Neural crest cell (in vitro differentiated cells): ENCODE data around the gene FAH. TPM values are rescaled to one million over a fixed set of nuclear protein-coding genes. Genes with fewer than 3 reads are reported as not detected.
A peak's percentile ranks its signal among the peaks of the same experiment; 100 is the strongest.

ENCODE experiments used
- DNase-seq: peaks from one replicate; pipeline ENCODE4 v3.0.0; 2021; ENCODE audit warnings: low read depth, mixed read lengths, low spot score
- H3K27ac Mint-ChIP-seq: one replicate; pipeline ENCODE4 v1.8.0; 2021; ENCODE audit warnings: mild to moderate bottlenecking, mixed read lengths; ENCODE audit not compliant: unreplicated experiment
- H3K27me3 Mint-ChIP-seq: 2 replicates; pipeline ENCODE4 v1.8.0; 2021; ENCODE audit warnings: low read depth, mild to moderate bottlenecking, mixed read lengths
- H3K36me3 Mint-ChIP-seq: 2 replicates; pipeline ENCODE4 v1.8.0; 2021; ENCODE audit warnings: low read depth, mild to moderate bottlenecking, mixed read lengths
- H3K4me1 Mint-ChIP-seq: 2 replicates; pipeline ENCODE4 v1.8.0; 2021; ENCODE audit warnings: mixed read lengths
- H3K4me3 Mint-ChIP-seq: one replicate; pipeline ENCODE4 v1.8.0; 2021; ENCODE audit warnings: mild to moderate bottlenecking, mixed read lengths
- H3K9me3 Mint-ChIP-seq: 2 replicates; pipeline ENCODE4 v1.8.0; 2021; ENCODE audit warnings: mixed read lengths
- total RNA-seq: library from RNA; stranded (reverse); gene quantifications from 2 replicates; pipeline ENCODE4 v1.2.1, GENCODE V29; 2021
- TF ChIP-seq, protein P1 (sequence below): fragments of 200-600 bp; sonication (generic); conservative IDR thresholded peaks from 2 replicates; pipeline ENCODE4 v1.5.0; 2021; ENCODE audit warnings: antibody characterized with exemption, mild to moderate bottlenecking

Gene FAH
- total RNA-seq, 1 donor from 2014 or later = 21.1 TPM

DNA sequence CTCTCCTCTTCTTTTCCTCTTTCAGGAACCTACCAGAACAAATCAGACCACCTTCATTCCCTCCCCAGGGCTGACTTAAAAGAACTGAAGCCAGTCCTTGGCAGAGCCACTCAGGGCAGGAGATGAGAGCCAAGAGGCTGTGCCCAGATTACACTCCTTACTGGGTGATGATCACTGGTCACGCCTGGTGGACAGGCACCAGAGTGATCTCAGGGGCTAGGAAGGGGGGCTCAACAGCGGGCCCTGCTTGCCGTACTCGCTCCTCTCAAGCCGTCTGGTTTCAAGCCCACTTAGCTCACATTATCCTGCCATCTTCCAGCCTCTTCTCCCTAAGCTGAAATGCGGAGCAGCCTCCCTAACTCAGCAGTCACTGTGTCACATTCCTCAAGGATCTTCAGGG is 1.7 kb upstream of the FAH start:
- TF ChIP-seq, protein P1, sequence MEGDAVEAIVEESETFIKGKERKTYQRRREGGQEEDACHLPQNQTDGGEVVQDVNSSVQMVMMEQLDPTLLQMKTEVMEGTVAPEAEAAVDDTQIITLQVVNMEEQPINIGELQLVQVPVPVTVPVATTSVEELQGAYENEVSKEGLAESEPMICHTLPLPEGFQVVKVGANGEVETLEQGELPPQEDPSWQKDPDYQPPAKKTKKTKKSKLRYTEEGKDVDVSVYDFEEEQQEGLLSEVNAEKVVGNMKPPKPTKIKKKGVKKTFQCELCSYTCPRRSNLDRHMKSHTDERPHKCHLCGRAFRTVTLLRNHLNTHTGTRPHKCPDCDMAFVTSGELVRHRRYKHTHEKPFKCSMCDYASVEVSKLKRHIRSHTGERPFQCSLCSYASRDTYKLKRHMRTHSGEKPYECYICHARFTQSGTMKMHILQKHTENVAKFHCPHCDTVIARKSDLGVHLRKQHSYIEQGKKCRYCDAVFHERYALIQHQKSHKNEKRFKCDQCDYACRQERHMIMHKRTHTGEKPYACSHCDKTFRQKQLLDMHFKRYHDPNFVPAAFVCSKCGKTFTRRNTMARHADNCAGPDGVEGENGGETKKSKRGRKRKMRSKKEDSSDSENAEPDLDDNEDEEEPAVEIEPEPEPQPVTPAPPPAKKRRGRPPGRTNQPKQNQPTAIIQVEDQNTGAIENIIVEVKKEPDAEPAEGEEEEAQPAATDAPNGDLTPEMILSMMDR = no peak
- H3K9me3 Mint-ChIP-seq = peaks cover 2% of the 10 kb centered on the region
- DNase-seq = no peak
- no peak overlapping the region for H3K27ac Mint-ChIP-seq
- H3K27me3 Mint-ChIP-seq = peaks cover 3% of the 10 kb centered on the region
- H3K36me3 Mint-ChIP-seq = no peaks in the 10 kb centered on the region
- H3K4me3 Mint-ChIP-seq = peak overlapping the region; percentile 89
- peaks cover 35% of the 10 kb centered on the region for H3K4me1 Mint-ChIP-seq

DNA sequence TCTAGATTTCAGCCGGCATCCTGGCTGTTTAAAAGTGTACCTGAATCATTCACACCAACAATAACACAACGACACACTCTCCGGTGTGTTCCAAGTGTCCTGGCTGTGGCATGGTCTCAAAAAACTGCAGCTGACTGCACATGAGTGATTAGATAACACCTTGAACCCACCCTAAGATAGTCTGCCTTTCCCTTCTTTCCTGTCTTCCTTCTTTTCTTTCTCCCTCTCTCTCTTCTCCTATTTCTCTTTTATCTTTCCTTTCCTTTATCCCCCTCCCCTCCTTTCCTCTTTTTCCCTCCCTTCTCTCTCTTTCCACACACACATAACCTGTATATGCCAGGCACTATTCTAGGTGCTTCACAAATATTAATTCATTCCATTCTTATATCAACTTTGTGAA is 1.2 kb upstream of the FAH start:
- no peak for DNase-seq
- TF ChIP-seq, protein P1 = no peak
- H3K27ac Mint-ChIP-seq = no peak overlapping the region
- H3K4me3 Mint-ChIP-seq = peak overlapping the region; percentile 89
- no peaks in the 10 kb centered on the region for H3K9me3 Mint-ChIP-seq
- H3K36me3 Mint-ChIP-seq = no peaks in the 10 kb centered on the region
- peaks cover 3% of the 10 kb centered on the region for H3K27me3 Mint-ChIP-seq
- H3K4me1 Mint-ChIP-seq = peaks cover 35% of the 10 kb centered on the region

DNA sequence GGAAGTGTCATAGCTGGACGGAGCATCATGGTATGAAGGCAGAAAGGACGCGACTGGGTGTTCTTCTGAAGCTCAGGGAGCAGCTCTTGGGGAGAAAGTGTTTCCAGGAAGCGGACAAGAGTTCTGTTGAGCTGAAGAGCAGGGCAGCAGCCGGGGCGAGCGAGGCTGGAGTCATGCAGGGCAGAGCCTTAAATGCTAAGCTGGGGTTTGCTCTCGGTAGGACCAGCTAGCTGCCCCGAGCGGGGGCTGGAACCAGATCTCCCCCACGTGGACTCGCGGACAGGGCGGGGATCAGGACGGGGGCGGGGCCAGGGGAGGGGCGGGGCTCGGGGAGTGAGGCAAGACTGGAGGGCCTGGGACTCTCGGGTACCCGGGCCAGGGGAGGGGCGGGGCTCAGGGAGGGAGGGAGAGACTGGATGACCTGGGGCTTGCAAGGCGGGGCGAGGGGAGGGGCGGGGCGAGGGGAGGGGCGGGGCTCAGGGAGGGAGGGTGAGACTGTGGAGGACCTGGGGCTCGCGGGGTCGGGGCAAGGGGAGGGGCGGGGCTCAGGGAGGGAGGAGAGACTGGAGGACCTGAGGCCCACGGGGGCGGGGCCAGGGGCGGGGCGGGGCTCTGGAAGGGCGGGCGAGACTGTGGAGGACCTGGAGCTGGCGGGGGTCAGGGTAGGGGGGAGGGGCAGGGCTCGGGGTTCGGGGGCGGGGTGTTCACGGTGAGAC is 461 bp upstream of the FAH start:
- Mint-ChIP-seq H3K27ac (no peak overlapping the region), H3K36me3 (no peaks in the 10 kb centered on the region), H3K4me3 (peak overlapping the region; percentile 89), H3K4me1 (peaks cover 35% of the 10 kb centered on the region), H3K27me3 (peaks cover 3% of the 10 kb centered on the region), H3K9me3 (no peaks in the 10 kb centered on the region)
- DNase-seq = peak; percentile 73
- TF ChIP-seq, protein P1 = no peak

DNA sequence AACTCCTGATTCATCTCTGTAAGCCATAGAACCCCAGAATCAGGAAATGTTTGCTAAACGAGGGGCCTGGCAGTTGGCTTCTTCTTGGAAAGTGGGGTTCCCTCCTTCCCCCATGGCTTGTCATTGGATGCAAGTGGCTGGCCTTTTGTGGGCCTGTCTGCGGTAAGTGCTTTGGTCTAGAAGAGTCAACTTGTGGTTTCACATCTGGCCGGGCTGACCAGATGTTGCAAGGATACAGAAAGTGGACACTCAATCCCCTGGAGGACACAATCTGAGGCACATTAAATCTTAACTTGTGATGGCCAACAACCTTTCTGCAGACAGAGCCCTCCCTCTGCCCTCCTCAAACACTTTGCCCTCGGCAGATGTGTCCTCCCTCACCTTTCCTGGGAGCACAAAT is 1.1 kb downstream of the FAH start:
- H3K9me3 Mint-ChIP-seq = no peaks in the 10 kb centered on the region
- no peak for DNase-seq
- peak overlapping the region; percentile 92 for H3K4me3 Mint-ChIP-seq
- peaks cover 3% of the 10 kb centered on the region for H3K27me3 Mint-ChIP-seq
- no peak overlapping the region for H3K27ac Mint-ChIP-seq
- TF ChIP-seq, protein P1 = no peak
- H3K4me1 Mint-ChIP-seq = peaks cover 35% of the 10 kb centered on the region
- H3K36me3 Mint-ChIP-seq = no peaks in the 10 kb centered on the region

DNA sequence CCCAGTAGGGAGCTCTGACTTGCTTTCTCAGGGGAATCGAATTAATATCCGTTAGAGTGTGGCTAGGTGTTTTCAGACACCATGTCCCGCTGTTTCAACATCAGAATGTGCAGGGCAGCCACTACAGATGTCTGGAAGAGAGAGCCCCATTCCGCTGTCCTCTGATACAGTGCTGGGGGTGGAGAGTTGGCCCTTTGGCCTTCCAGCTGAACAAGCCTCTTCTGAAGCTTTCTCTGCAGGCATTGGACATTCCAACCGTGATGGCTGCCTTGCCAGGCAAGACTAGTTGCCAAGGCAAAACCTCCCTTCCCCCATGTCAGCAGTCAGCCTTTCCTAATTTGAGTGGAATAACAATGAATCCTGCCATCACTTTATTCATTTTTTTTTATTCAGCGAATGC is 1.5 kb downstream of the FAH start:
- Mint-ChIP-seq H3K36me3 (peaks cover 1% of the 10 kb centered on the region), H3K4me1 (peaks cover 35% of the 10 kb centered on the region), H3K27ac (no peak overlapping the region), H3K9me3 (no peaks in the 10 kb centered on the region), H3K4me3 (peak overlapping the region; percentile 92), H3K27me3 (peaks cover 3% of the 10 kb centered on the region)
- TF ChIP-seq, protein P1 = no peak
- DNase-seq = no peak
